RWPE1 (cell line): ENCODE results near the gene ABCF1.
A peak's percentile ranks its signal among the peaks of the same experiment; 100 is the strongest.

Source experiments
- CTCF ChIA-PET: fragments of 350-600 bp; sonication (Branson Sonifier 250); formaldehyde crosslinking; extraction: SDS; loops from one replicate; lab custom pipeline; 2021; lab: Yijun Ruan, JAX
- POLR2A ChIA-PET: fragments of 400-600 bp; formaldehyde crosslinking; extraction: SDS; loops from one replicate; lab custom pipeline; 2020; ENCODE audit warnings: antibody characterized with exemption; ENCODE audit not compliant: low non-redundant PET; lab: Yijun Ruan, JAX
- DNase-seq: peaks from one replicate; pipeline ENCODE4 v3.0.0; 2012; ENCODE audit warnings: low spot score
- H3K27ac ChIP-seq: fragments of 450-650 bp; 2 replicates; pipeline ENCODE4 v1.5.1; 2017
- TF ChIP-seq, protein P1 (sequence below): fragments of 450-650 bp; conservative IDR thresholded peaks from 2 replicates; pipeline ENCODE4 v1.5.1; 2017; ENCODE audit warnings: low read depth, mild to moderate bottlenecking

ABCF1 gene

DNA sequence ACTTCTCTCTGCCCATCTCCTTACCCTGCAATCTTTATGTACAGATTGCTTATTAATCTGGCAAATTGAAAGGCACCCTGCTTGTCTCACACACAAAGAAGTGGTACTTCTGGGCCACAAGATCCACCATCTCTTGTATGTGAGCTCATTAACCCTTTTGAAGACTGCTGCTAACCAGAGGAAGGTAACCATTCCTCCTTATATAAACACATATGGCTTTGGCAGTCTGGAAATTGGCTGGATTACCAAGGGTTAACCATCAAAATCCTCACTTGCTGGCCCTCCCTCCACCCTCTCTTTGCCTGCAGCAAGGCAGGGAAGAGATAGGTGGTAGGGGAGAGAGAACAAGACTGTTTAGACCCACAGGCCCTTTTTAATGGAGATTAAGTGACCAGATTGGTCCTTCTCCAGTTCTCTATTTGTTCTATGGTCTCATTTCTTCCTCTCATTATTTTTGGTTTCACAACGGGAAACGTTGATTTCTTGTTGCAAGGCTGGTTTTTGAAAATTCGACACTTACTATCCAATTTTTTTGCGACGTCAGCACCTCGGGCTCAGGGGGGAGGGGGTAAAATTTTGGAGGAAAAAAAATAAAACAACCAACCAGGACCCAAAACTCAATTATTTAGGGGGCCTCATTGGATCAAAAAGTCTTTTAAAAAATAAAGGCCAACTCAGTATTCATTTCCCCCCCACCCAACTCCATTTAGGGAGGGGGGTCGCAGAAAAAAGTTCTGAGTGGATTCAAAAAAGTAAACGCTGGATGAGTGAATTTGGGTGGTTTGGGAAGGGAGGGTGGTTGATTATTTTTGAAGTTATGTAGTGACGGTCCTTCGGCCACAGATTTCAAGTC lies 44.9 kb downstream of the ABCF1 start:
- TF ChIP-seq, protein P1, sequence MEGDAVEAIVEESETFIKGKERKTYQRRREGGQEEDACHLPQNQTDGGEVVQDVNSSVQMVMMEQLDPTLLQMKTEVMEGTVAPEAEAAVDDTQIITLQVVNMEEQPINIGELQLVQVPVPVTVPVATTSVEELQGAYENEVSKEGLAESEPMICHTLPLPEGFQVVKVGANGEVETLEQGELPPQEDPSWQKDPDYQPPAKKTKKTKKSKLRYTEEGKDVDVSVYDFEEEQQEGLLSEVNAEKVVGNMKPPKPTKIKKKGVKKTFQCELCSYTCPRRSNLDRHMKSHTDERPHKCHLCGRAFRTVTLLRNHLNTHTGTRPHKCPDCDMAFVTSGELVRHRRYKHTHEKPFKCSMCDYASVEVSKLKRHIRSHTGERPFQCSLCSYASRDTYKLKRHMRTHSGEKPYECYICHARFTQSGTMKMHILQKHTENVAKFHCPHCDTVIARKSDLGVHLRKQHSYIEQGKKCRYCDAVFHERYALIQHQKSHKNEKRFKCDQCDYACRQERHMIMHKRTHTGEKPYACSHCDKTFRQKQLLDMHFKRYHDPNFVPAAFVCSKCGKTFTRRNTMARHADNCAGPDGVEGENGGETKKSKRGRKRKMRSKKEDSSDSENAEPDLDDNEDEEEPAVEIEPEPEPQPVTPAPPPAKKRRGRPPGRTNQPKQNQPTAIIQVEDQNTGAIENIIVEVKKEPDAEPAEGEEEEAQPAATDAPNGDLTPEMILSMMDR = no peak
- peak overlapping the region; percentile 89 for H3K27ac ChIP-seq
- DNase-seq = no peak
- POLR2A ChIA-PET = interaction anchor here (0.5 to 0.6 kb wide), 2 partner anchors 57 to 123 kb away, joined by 3 read pairs; no protein-coding TSS in a partner anchor
- CTCF ChIA-PET = interaction anchor here (0.8 kb wide), 1 partner anchor 125 kb away, joined by 3 read pairs; no protein-coding TSS in a partner anchor

DNA sequence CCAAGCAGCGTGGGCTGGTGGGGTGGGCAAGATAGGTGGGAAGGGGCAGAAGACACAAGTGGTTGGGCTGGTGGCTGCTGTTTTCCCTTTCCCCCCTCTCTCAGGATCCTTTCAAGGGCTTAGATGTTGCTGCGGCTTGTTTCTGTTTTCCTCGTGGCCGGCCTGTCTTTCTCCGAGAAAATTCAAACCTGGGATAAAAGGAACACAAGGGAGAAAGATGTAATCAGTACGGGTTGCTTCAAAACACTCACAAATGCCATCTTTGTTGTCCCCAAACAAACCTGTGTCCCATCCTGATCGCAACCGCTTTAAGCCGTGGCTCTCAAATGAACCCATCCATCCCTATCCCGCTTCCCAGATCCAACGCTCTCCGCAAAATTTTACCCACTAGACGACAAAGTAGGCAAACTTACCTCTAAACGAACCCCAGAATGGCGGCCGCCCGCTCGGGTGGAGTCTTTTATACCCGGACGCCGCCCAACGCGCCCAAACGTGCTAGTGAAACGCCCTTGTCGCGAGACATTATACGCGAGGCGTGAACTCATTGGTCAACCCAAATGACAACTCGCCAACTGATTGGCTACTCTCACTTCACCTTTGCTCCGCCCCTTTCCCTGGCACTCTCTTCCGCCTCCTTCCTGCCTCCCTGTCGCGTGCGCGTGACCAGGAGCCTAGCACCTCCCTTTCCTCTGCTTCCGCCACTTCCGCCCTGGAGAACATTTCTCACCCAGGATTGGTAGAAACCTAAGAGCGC lies 45.7 kb downstream of the ABCF1 start, which contains the start of gene PPP1R10:
TSS of gene PPP1R10 (minus strand) at position 433 of the 754 bp plus-strand sequence. CDS start 7,299 bp downstream, outside the sequence.
- POLR2A ChIA-PET = interaction anchor here (0.5 to 1.2 kb wide), 2 partner anchors 21 to 24 kb away, joined by 3 read pairs; no protein-coding TSS in a partner anchor
- TF ChIP-seq, protein P1 = no peak
- DNase-seq = peak; percentile 97
- CTCF ChIA-PET = interaction anchor here (1.0 kb wide), 1 partner anchor 266 kb away, joined by 3 read pairs; no protein-coding TSS in a partner anchor
- peak within 1 kb of the TSS; percentile 89 for H3K27ac ChIP-seq

DNA sequence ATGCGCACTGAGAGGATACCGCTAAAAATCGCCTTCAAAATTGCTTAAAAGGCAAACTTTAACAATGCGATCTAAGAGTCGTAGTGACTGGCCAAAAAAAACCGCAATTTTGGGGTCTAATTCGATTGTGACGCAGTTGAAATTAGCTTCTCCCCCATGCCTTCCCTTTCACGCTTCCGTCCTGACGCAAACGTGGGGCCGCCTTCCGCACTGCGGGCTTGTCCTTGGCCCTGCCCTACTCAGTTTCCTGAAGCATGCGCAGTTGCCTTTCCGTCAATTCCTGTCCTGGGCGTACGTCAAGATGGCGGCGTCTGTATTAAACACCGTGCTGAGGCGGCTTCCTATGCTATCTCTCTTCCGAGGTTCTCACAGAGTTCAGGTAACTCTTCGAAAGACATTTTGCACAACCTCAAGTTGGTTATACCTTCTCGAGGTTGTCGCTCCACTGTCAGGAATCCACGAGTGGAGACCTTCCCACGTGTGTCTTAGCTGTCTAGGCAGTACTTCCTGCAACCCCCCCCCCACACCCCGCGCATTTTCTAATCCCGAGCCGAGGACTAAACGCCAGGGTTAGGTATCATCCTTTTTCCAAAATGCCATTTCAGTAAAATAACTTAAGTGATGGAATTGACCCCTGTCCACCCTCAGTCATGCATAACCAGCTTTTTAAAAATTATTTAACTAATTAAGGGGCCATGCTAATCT lies 46.5 kb downstream of the ABCF1 start, which contains the start of gene MRPS18B:
TSS of gene MRPS18B (plus strand) at position 276 of the 705 bp plus-strand sequence. CDS start at position 302, 26 bp downstream.
- DNase-seq = peak; percentile 93
- CTCF ChIA-PET = interaction anchor here (1.0 to 1.5 kb wide), 2 partner anchors 113 to 265 kb away, joined by 3 to 9 read pairs; no protein-coding TSS in a partner anchor
- TF ChIP-seq, protein P1 = no peak
- POLR2A ChIA-PET = interaction anchor here (0.5 to 1.2 kb wide), 3 partner anchors 21 to 100 kb away, joined by 3 read pairs; partner anchors contain the start of gene MDC1
- peak within 1 kb of the TSS; percentile 89 for H3K27ac ChIP-seq

DNA sequence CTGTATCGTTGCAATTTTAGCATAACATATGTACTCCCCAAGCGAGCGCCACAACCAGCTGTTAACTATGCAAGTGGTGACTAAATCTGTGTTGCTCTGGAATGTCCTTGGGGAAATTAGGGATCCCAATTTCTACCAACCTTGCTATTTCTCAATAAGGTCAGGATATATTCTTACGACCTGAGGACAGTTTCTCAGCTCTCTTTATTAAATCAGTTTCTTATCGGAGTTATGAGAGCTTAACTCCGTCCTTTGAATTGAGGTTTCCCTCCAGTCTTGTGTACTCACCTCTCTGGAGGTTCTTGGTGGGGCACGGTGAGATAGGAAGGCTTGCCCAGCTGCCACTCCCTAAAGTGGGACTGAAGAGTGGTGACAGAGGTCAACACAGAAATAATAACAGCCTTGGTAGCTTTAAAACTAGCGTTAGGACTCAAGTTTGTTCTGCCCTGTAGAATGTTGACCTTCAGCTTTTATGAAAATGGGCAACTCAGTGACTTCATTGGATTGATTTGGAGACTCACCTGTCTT lies 47.1 kb downstream of the ABCF1 start:
- ChIA-PET POLR2A (interaction anchor here (0.7 to 1.2 kb wide), 2 partner anchors 20 to 99 kb away, joined by 3 read pairs; partner anchors contain the start of gene MDC1), CTCF (interaction anchor here (1.5 kb wide), 1 partner anchor 113 kb away, joined by 9 read pairs; no protein-coding TSS in a partner anchor)
- TF ChIP-seq, protein P1 = no peak
- no peak for DNase-seq
- peak overlapping the region; percentile 89 for H3K27ac ChIP-seq

DNA sequence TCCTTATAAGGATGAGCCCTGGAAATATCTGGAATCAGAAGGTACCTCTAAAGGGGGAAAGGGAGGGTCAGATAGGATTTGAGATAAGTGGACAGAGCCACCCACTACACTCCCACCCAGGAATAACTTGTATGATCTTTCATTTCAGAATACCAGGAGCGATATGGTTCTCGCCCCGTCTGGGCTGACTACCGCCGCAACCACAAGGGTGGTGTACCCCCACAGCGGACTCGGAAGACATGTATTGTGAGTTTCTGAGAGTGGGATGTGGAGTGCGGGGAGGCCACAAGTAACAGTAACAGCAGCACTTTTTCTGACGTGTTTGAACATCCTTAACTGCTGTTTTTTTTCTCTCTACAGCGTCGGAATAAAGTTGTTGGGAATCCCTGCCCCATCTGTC lies 48.3 kb downstream of the ABCF1 start:
- H3K27ac ChIP-seq = no peak overlapping the region
- no peak for DNase-seq
- POLR2A ChIA-PET = no interaction called here
- TF ChIP-seq, protein P1 = no peak
- CTCF ChIA-PET = no interaction called here
